Fibroblast of the conjunctiva (primary cell): ENCODE measurements around the gene TANC1.

Source experiments
- DNase-seq: peaks from one replicate; pipeline ENCODE4 v3.0.0-alpha.2; 2010; ENCODE audit warnings: low read depth

The TANC1 gene

DNA sequence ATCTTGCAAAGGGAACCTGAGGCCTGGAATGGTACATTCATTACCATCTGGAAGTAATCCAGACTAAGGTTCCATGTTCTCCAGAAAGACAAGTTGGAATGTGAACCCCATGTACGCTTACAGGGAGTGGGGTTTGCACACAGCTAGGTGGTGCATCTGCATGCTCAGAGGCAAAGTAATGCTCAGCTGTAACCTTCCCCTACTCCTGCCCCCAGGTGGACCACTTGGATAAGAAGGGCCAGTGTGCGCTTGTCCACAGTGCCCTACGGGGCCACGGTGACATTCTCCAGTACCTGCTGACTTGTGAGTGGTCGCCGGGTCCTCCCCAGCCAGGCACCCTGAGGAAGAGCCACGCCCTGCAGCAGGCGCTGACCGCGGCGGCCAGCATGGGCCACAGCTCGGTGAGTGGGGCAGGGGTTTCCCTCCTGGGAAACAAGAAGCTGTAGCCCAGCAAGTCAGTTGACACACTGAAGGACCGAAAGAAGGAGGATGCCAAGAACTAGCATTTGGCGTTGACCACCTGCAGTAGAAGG, 228.0 kb downstream of the TANC1 start:
- no peak for DNase-seq

DNA sequence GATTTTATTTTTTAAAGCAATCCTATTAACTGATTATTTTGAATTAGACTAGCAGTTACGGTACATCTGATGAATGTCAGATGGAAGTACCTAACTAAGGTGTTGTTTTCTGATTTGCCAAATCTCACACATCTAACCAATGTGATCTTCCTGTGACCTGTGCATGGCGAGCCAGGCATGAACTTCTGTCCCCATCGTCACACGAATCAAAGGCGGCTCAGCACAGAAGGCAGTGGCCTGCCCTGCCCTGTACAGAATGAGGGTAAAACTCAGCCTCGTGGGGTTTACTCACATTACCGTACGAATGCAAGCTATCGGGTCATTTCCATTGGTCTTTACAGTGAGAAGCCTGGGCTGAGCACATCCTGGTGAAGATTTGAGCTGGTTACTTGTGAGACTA, 230.8 kb downstream of the TANC1 start:
- no peak for DNase-seq

DNA sequence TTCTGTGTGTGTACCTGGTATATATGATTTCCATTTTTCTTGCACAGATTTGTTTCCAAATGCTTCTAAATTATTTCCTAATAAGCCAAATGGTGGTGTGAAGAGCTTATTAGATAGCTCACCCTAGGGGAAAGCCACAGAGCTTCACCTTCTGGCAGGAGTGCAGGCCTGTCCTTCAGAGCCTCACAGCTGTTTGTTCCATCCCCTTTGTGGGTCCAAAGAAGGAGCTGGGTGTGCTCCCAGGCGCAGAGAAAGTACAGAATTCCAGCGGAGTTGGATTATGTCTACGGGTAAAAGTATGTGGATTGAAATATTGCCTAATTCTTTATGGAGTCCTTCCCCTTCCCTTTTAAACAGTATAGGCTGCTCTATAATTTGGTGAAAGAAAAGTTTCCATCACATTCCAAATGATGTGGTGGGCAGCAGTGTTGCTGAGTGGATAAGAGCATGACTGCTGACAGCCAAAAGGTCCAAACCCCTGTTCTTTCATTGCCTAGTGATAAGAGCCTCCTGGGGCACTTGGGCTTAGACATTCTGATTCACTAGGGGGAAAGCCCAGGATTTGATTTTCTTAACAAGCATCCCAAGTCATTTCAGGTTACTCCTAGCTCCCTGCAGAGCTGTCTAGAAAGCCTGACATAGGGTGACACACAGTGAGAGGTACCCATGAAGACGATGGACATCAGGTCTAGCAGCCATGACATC, 231.5 kb downstream of the TANC1 start:
- no peak for DNase-seq

DNA sequence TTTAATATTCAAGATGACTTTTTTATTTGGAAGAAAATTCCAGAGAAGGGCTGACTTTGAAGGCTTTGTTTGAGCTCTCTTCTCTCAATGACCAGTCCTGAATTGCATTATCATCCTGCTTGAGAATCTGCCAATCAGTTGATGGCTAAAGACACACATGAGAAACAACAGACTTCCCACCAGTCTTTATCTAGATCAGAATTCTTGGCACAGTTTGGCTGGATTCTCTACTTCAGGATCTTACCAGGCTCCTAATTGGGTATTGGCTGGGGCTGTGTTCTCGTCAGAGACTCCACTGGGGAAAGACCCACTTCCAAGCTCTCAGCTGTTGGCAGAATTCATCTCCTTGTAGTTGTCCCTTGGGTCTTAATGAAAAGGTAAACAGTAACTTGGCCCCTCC, 232.1 kb downstream of the TANC1 start:
- DNase-seq, result no peak

DNA sequence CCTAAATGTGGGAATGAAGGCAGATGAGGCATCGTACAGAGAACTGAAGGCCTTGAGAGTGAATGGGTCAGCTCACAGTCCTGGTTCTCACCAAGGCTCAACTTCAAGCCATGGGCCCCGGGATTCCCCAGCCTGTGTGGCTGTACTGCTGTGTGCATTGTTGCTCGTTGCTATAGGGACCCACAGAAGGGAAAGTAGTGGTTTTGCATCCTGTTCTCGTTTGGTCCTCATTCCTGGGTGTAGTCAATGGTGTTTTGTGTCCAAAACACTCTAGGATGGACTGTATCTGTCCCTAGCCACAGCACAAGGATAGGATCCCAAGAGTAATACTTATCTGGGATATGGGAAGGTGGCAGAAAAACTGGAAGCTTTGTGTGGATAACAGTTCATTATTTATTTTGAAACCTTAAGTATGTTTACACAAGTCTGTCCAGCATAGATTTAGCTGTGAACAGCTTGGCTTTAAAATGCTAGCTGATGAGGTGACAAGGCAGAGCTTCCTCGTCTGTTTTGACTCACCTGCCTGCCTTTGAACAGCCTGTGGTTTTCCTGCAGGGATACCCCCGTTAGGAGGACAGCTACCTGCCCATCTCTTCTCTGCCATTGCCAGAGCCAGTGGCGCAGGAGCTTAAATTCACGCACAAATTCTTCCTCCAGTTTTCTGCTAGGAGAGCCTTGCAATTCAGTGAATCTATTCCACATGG, 233.1 kb downstream of the TANC1 start:
- DNase-seq, result no peak

DNA sequence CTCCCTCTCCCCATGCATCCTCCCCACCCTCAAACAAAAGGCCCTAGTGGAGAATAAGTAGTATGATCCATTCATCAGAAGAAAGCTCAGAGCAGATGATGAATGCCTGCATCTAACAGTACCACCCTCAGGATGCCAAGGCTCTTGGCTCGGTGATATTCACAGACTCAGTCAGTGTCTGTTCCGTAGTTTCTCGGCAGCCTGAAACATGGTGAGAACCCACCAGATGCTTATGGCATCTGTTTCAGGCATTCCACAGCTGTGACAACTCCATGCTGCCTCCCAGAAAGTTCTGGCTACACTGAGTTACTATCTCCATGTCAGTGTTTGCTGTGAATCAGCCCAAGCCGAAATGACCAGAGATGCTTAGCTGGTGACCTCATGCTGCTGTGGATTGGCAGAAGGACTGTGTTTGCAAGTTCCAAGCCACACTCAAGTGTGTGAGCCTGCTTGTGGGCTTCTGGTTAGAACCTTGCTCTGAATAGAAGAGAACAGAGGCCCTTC, 234.2 kb downstream of the TANC1 start:
- DNase-seq, result peak; percentile 89

DNA sequence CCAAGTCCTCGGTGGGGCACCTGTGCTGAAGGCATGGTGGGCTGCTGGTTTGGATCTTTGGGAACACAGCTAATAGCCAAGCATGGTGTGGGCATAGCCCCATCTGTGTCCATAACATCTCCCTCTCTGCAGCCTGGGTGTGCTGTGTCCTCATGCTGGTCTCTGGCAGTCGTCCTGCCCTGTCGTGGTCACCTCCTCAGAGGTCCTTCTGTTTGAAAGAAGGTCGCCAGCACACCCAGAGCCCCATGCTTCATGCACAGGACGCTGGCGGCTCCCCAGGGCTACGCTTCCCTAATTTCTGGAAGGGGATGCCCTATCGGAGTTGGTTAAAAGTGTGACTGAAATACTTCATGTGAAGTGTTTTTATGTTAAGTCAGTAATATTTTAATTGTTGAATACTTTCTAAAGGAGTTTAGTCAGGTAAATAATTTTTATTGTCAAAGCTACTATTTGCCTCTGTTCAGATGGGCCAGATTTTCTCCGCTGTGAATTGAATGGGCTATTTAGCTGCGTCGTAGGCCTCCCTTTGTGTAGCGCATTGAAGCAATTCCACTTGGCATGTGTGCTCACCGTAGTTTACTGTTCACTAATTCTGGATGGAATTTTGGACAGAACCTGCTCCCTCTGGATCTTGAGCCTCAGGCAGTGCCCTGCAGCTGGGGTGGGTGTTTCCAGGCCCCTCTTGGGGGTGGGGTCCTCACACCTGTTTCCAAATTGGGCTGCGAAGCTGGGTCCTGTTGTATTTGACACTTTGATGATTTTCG, 236.1 kb downstream of the TANC1 start:
- no peak for DNase-seq

DNA sequence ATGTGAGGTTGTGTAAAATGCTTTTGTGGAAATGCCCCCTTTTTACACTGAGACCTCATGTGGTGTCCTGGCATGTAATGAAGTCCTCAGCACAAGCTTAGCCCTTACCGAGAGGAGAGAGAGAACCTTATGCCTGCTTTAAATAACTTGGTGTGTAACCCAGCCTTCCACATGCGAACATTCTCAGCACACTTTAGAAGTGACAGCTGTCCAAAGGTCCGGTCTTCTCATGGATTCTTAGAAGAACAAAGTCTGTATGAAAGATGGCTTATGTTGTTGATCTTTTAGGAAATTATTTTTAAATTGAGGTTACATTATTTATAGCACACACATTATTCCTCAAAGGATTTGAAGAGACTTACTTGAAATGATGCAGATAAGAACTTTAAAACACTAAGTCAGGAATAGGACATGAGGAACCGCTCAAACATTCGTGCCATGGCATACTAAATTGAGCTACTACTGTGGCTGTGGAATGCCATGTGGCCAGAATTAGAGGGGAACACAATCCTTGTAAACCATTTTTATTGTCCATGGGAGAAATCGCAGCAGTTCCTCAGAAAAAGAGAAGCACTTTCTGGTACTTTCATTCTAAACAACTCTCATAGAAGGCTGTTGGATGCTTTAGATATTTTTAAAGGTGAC, 238.4 kb downstream of the TANC1 start:
- no peak for DNase-seq

DNA sequence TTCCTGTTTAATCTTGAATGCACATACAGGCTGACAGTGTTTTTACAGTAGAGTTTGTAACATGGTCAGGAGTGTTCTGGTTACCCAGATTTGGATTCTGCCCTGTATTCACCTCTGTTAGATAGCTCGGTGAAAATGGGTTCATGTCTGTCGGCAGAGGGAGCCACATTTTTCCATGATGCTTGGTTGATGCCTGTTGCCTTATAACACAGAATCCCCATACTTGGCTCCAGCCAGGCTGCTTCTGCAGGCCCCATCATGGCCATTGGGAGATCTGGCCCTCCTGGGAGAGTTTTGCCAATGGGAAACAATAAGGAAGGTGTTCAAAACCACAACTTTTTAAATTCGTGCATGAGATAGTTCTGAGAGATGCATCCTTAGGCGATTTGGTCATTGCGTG, 240.0 kb downstream of the TANC1 start:
- no peak for DNase-seq

DNA sequence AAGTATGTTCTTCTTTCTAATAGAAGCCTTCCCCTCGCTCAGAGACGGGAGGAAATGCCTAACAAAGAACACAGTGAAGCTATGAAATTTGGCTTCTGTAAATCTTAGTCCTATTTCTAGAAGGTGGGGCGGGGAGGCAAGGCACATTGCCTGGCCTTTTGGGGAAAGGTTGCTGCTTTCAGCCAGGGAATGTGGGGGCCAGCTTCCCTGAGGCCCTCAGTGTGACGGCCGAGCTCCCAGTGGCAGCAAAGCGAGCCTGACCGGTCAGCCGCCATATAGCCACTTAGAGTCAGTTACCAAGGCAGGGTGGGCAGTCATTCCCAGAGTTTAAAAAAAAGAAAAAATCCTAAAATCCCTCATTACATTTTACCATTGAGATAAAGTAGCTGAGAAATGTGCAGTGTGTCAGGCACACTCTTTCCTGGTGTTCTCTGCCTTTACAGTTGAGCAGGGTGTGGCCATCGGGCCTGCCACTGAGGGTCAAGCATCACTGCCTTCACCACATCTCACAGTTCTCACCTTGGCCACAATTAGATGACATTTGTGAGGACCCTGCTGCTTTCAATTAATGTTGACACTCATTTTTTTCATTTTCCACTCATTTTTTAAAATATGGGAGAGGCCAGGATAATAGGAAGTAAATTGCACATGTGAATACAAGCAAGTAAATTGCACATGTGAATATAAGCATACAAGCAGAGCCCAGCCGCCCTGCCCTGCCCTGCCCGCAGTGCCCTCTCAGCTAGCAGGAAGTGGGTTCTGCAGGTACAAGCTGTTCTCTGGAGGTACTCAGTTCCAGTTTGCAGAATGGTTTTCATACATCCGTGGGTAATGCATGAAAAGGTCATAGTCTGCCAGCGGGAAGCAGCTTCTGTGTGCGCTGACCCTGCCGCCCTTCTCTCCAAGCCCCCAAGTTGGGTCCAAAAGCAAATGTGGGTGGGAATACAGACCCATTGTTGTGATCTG, 241.2 kb downstream of the TANC1 start:
- no peak for DNase-seq

DNA sequence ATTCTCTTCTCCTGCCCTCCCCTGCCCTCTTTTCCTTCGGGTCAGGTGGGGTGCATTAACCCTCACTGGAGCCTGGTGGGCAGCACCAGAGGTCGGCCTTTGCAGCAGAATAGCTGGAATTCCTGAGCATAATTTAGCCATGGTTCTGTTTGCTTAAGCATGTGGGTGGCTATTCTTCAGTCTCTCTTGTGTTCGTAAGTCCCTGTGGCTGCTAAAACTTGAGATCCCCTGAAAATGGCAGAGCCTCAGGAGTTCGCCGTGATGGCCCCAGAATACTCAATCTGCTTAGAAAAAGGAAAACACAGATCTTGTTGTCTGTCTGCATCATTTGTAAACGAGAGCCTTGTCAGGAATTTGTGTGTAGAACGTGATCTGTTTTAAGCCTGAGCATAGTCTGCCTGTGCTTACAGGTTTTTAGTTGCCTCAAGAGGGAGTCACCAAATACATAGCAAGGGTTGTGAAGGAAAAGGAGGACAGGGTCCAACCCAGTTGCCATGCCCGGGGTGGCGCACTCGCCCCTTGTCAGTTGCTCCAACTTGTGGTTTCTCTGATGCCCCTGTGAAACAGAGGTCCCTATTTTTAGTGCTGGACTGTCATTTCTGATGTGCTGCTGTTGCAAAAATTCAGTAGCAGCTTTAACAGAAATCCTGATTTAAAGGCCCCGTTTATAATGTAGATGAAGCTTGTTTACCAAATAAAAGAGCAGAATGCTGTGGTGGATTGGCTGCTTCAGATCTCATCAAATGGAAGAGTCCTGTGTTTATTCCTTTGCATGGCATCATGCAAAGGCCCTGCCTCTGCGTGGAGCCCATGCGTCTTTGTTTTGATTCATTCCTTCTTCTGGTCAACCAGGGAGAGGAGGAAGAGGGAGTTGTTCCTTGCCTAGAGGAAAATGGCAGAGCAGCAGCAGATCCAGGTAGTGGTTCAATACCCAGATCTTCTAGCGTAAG, 243.3 kb downstream of the TANC1 start:
- DNase-seq, result no peak

DNA sequence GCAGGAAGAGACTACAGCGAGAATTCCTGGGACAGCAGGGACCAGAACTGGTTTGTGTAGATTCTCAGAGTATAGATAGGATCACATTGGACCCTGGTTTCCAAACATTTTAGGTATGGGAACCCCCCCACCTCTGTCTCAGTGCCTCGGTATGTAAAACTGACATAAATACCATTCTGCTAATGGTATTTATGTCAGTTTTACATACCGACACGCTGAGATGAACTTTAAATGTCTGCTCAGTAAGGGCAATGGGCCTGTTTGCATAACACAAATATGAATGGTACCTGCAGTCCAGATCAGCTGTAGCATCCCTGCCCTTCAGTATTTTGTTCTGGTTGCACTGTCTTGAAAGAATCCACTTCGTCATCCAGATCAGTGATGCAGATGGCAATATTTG, 244.9 kb downstream of the TANC1 start:
- DNase-seq, result no peak

DNA sequence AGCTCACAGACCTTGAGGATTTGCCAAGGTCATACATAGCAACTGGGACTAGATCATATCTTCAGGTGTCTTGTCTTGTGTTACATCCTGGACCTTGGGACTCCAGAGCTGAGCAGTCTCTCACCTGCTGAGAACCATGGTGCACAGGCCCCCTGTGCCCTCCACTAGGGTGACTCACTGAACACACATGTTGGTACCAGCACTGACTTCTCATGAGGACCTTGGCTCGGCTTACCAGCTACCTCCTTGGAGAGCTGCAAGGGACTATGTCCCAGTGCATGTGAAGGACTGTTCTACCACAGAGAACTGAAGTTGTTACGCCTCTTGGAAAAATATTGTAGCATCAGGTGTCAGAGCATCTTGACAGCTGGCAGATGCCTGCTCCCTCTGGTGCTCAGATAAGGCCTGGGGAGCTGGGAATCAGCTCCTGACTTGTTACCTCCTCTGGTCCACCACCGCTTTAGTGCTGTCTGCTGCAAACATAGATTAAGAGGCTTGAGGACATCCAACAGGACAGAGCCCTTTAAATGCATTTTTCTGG, 246.0 kb downstream of the TANC1 start:
- DNase-seq, result no peak

DNA sequence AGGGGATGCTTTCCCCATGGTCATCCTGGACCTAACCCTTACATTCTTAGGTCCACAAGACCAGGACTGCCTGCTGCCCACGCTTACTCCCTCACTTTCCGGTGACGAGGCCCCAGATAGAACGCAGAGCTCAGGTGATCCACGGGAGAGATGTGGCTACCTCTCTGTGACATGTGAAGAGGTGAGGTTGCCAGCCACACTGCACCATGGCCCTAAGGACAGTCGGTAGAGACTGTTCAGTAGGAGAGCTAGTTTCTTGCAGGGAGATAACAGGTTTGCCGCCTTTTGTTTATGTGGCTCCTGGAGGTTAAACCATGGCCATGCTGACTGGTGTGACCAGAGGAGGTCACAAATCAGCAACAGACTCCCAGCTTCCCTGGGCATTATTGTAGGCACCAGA, 246.7 kb downstream of the TANC1 start:
- DNase-seq, result no peak

DNA sequence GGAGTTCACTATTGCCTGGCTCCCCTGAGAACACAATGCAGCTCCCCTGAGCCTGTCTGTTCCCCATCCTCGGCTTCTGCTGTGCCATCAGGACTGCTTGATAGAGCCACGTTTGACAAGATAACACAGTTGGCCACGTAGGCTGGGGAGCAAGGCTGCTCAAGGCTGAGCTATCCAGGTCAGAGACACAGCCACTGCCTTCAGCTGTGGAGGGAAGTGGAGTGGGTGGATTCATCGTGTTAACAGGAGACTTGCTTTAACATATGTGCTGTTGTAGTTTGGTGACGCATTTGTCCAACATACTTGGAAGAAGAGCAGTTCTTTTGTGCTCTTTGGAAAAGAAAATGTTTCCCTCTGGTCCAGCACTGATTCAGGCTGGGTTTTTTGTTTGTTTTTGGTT, 249.2 kb downstream of the TANC1 start:
- no peak for DNase-seq

DNA sequence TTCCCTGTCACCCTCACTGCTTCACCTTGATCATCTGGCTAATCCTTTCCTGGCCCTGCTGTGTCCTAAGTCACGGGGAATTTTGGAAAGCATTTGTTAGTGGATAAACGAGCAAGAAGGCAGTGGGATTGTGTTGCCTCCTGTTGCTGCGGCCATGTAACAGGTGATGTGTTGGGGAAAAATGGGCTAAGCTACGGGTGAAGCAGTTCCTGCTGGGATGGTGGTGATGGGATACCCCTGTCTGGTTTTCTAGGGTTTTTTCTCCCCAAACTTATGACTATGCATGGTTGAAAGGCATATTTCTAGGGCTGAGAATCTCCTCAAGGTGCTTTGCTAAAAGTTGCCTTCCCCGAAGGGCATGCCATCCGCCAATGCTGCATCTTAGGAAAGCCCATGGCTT, 249.9 kb downstream of the TANC1 start:
- no peak for DNase-seq

DNA sequence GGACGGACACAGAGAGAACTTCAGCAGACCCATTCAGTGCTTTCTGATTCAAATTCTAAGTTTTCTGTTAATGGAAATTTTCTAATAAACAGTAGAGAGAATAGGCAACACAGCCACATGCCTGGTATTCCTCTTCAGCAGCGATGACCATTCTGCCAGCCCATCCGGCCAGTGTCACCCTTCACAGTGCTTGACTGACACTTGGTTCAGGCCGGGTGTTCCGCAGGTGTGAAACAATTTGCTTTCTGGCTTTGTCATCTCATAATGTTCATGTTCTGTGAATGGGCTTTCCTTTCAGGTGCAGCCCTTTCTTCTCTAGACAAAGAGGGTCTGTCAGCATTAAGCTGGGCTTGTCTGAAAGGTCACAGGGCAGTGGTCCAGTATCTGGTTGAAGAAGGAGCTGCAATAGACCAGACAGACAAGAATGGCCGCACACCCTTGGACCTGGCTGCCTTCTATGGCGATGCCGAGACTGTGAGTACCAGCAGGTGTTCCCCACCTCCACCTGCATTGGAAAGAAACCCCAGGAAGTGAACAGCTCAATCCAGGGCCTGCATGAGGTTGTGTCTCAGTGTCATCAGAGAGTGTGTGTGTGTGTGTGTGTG, 251.1 kb downstream of the TANC1 start:
- DNase-seq, result no peak

DNA sequence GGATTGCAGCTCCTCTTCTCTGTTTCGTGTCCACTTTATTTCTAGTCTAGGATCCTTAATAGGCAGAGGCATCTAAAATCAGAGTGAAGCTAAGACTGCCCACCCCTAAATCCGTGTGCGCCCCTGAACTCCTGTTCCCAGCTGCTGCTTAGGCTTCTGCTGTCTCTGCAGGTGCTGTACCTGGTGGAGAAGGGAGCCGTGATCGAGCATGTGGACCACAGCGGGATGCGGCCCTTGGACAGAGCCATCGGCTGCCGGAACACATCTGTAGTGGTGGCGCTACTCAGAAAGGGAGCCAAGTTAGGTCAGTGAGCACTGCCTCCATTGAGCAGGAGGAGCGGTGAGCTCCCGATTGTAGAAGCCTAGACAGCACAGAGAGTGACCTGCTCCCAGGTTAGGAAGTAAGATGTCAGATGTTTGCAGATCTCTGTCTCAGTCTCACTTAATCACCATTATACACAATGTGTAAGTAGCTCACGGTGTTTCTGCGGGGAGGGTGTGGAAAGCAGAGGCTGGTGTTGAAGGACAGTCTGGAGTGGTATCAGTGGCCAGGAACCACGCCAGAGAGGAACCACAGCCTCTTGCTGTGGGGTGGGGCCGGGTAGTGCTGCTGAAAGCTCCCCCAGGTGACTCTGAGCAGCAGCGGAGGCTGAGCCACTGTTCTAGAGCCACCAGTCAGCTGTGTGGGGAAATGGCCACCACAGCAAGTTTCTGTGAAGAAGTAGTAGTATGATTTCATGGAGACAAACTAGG, 255.8 kb downstream of the TANC1 start:
- DNase-seq, result no peak
